IMR-90 (cell line): ENCODE data around the gene DGKH. TPM values are rescaled to one million over a fixed set of nuclear protein-coding genes. Genes with fewer than 3 reads are reported as not detected.

Experiments
- ATAC-seq: fragments of 200-7000 bp; cut with Tn5 transposase; 2 replicates; pipeline ENCODE4 v1.9.1; 2020; ENCODE audit warnings: low read depth, mild to moderate bottlenecking, moderate library complexity
- BruUV-seq: library from RNA; stranded (reverse); fragments of 400-500 nt; replicated peaks from 2 replicates; lab custom pipeline; 2021; lab: Mats Ljungman, UMichigan
- CTCF ChIA-PET: fragments of 300-600 bp; formaldehyde crosslinking; extraction: SDS; loops from one replicate; lab custom pipeline; 2021; ENCODE audit warnings: antibody characterized with exemption; lab: Yijun Ruan, JAX
- POLR2A ChIA-PET: fragments of 300-600 bp; sonication (Branson Sonifier 250); formaldehyde crosslinking; loops from one replicate; lab custom pipeline; 2022; ENCODE audit warnings: antibody characterized with exemption; ENCODE audit not compliant: unreplicated experiment; lab: Charles Lee
- DNase-seq: peaks from one replicate; pipeline ENCODE4 v3.0.0; 2013
- H2AFZ ChIP-seq: replicated peaks from 2 replicates; pipeline ENCODE3; 2013; ENCODE audit warnings: low read length, mild to moderate bottlenecking; ENCODE audit not compliant: poor library complexity
- H2AK5ac ChIP-seq: 2 replicates; pipeline ENCODE4 v1.6.1; 2013; ENCODE audit warnings: low read depth, low read length, inconsistent platforms
- H2AK9ac ChIP-seq: replicated peaks from 2 replicates; pipeline ENCODE3; 2013; ENCODE audit warnings: mild to moderate bottlenecking, low read depth, low read length, moderate library complexity; ENCODE audit not compliant: poor library complexity
- H2BK120ac ChIP-seq: 2 replicates; pipeline ENCODE4 v1.6.1; 2013; ENCODE audit warnings: low read depth, low read length, inconsistent platforms
- H2BK15ac ChIP-seq: 3 replicates; pipeline ENCODE4 v1.6.1; 2013; ENCODE audit warnings: low read depth, low read length, inconsistent platforms
- H2BK20ac ChIP-seq: 2 replicates; pipeline ENCODE4 v1.6.1; 2013; ENCODE audit warnings: low read depth, mild to moderate bottlenecking, inconsistent platforms, low read length, moderate library complexity
- H2BK5ac ChIP-seq: 2 replicates; pipeline ENCODE4 v1.6.1; 2013; ENCODE audit warnings: mild to moderate bottlenecking, low read depth, low read length, inconsistent platforms; ENCODE audit not compliant: poor library complexity, severe bottlenecking
- H3K14ac ChIP-seq: replicated peaks from 2 replicates; pipeline ENCODE4 v1.6.1; 2013; ENCODE audit warnings: low read depth, low read length, inconsistent platforms
- H3K18ac ChIP-seq: 2 replicates; pipeline ENCODE4 v1.6.1; 2013; ENCODE audit warnings: low read depth, low read length, control low read depth
- H3K23ac ChIP-seq: 2 replicates; pipeline ENCODE4 v1.6.1; 2013; ENCODE audit warnings: low read depth, low read length, inconsistent platforms
- H3K27ac ChIP-seq: 2 replicates; pipeline ENCODE4 v1.5.1; 2013; ENCODE audit warnings: mild to moderate bottlenecking, control low read depth, low read length; ENCODE audit not compliant: insufficient read depth
- H3K27me3 ChIP-seq: 2 replicates; pipeline ENCODE4 v1.6.1; 2013; ENCODE audit warnings: low read length; ENCODE audit not compliant: control insufficient read depth, insufficient read depth
- H3K36me3 ChIP-seq: 2 replicates; pipeline ENCODE4 v1.6.1; 2013; ENCODE audit warnings: low read length, mixed read lengths; ENCODE audit not compliant: control insufficient read depth, insufficient read depth
- H3K4ac ChIP-seq: 2 replicates; pipeline ENCODE4 v1.6.1; 2013; ENCODE audit warnings: low read depth, low read length, inconsistent platforms
- H3K4me1 ChIP-seq: 2 replicates; pipeline ENCODE4 v1.6.1; 2013; ENCODE audit warnings: low read length, mixed read lengths; ENCODE audit not compliant: control insufficient read depth, insufficient read depth
- H3K4me2 ChIP-seq: 2 replicates; pipeline ENCODE4 v1.6.1; 2013; ENCODE audit warnings: low read depth, mild to moderate bottlenecking, control low read depth, low read length, moderate library complexity
- H3K4me3 ChIP-seq: 2 replicates; pipeline ENCODE4 v1.5.1; 2013; ENCODE audit warnings: low read depth, mild to moderate bottlenecking, control low read depth, low read length, moderate library complexity; ENCODE audit not compliant: insufficient read depth
- H3K56ac ChIP-seq: 2 replicates; pipeline ENCODE4 v1.6.1; 2013; ENCODE audit warnings: low read length, inconsistent platforms; ENCODE audit not compliant: insufficient read depth; ENCODE audit errors: extremely low read depth
- H3K79me1 ChIP-seq, 2 experiments: 2 replicates each; pipeline ENCODE4 v1.6.1; 2013; ENCODE audit warnings: low read length in 2 of 2, inconsistent platforms in 1 of 2, low read depth in 1 of 2
- H3K9ac ChIP-seq: 2 replicates; pipeline ENCODE4 v1.6.1; 2013; ENCODE audit warnings: low read depth, low read length, control low read depth
- H3K9me1 ChIP-seq: 2 replicates; pipeline ENCODE4 v1.6.1; 2013; ENCODE audit warnings: low read length, inconsistent platforms; ENCODE audit not compliant: insufficient read depth
- H3K9me3 ChIP-seq: 2 replicates; pipeline ENCODE4 v1.6.1; 2013; ENCODE audit warnings: low read length; ENCODE audit not compliant: control insufficient read depth, insufficient read depth
- H4K20me1 ChIP-seq: 2 replicates; pipeline ENCODE4 v1.6.1; 2013; ENCODE audit warnings: low read length, inconsistent platforms; ENCODE audit not compliant: insufficient read depth
- H4K5ac ChIP-seq: 2 replicates; pipeline ENCODE4 v1.6.1; 2013; ENCODE audit warnings: mild to moderate bottlenecking, low read depth, low read length, control low read depth
- H4K8ac ChIP-seq, 2 experiments: 2 replicates each; pipeline ENCODE4 v1.6.1; 2013; ENCODE audit warnings: low read depth in 2 of 2, low read length in 2 of 2, control low read depth in 1 of 2, inconsistent platforms in 1 of 2
- H4K91ac ChIP-seq: 2 replicates; pipeline ENCODE4 v1.6.1; 2013; ENCODE audit warnings: low read depth, low read length, inconsistent platforms; ENCODE audit not compliant: insufficient read depth
- MXI1 ChIP-seq: IDR thresholded peaks from 2 replicates; pipeline ENCODE4 v1.6.1; 2012; ENCODE audit warnings: low read depth, mild to moderate bottlenecking, low read length, moderate library complexity, borderline replicate concordance
- WGBS, 2 experiments: methylation state at CpG; one replicate each; pipeline versions ENCODE4 v1.1.5 to v1.1.7; 2013; ENCODE audit warnings: missing lambda C conversion rate in 2 of 2; ENCODE audit not compliant: insufficient read length in 1 of 2; ENCODE audit errors: extremely low coverage in 2 of 2; 5-methylcytosine and 5-hydroxymethylcytosine counted together
- dilution Hi-C: fragments of 300-500 bp; cut with HindIII; formaldehyde crosslinking; loops from one replicate; pipeline ENCODE4 v1.14.3; 2018; ENCODE audit warnings: low sequenced_read_pairs; ENCODE audit not compliant: unreplicated experiment
- in situ Hi-C: fragments of 300-500 bp; cut with MboI; formaldehyde crosslinking; loops from 3 replicates; pipeline ENCODE4 v1.14.3; 2019; ENCODE audit warnings: low sequenced_read_pairs, inconsistent platforms, mixed read lengths
- intact Hi-C: fragments of 100-400 bp; cut with micrococcal nuclease; formaldehyde crosslinking; loops from 2 replicates; pipeline ENCODE4 v1.10.0; 2022
- polyA plus RNA-seq, 3 experiments: library from polyadenylated mRNA; depleted of rRNA; stranded (reverse); fragments of >200 nt; gene quantifications; 2 replicates each; pipeline ENCODE4 v1.2.3, GENCODE V29; 2012; ENCODE audit warnings: low replicate concordance in 1 of 3
- total RNA-seq: library from RNA; depleted of rRNA; stranded (reverse); fragments of >200 nt; gene quantifications from 2 replicates; pipeline ENCODE4 v1.2.3, GENCODE V29; 2012

The DGKH gene
- total and polyA plus RNA-seq, 2 of the 4 experiments (the other 2 are of a cell fraction) = 2.0 to 13.4 TPM

DNA sequence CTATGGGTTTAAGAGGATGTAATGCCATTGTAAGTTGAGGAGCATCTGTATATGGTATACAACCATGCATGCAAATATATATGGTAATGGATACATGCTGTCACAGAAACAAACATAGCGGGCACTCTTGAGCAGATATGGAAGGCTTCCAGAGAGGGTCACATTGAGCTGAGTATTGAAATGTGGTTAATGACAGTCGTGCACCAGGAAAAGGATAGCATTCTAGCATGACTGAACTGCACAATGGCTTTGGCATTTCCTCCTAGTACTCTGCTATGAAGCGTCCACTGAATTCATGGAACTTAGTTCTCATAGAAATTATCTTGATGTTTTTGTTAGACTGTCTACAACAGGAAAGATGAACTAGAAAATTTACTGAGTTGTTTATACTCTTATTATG lies 25.2 kb downstream of the DGKH start:
- H3K14ac ChIP-seq = no peak overlapping the region; the same call in 1 of the 2 replicates

More for the DNA sequence above, 25.2 kb downstream of the DGKH start:
- H3K4me2 ChIP-seq = no peak overlapping the region
- ChIA-PET POLR2A (no interaction called here), CTCF (interaction anchor here (0.6 kb wide), 1 partner anchor 781 kb away, joined by 3 read pairs; no protein-coding TSS in a partner anchor)
- H3K9ac ChIP-seq = no peak overlapping the region
- H2BK15ac ChIP-seq = no peak overlapping the region
- no peak overlapping the region for H4K91ac ChIP-seq
- no peak overlapping the region for H3K23ac ChIP-seq
- H3K4ac ChIP-seq = no peak overlapping the region
- no peak for TF ChIP-seq MXI1
- H2BK120ac ChIP-seq = no peak overlapping the region
- no peak overlapping the region for H2AK9ac ChIP-seq
- WGBS, 2 experiments = no CpG with 5 or more reads among the region's 3 CpGs
- no peak for DNase-seq
- H3K27ac ChIP-seq = no peak overlapping the region
- H2BK5ac ChIP-seq = no peak overlapping the region
- in situ Hi-C loops (no loop called here), intact Hi-C loops (no loop called here), dilution Hi-C loops (no loop called here)
- BruUV-seq = no TSS peak
- no peak overlapping the region for H2AK5ac ChIP-seq
- peaks cover 2% of the 10 kb centered on the region; the same call in 1 of the 2 replicates for H3K4me1 ChIP-seq
- no peak overlapping the region for H3K56ac ChIP-seq
- peaks cover 22 to 35% of the 10 kb centered on the region in 2 experiments for H3K79me1 ChIP-seq
- H3K18ac ChIP-seq = no peak overlapping the region
- no peak for ATAC-seq
- H3K36me3 ChIP-seq = no peaks in the 10 kb centered on the region
- H3K9me1 ChIP-seq = no peaks in the 10 kb centered on the region
- no peaks in the 10 kb centered on the region for H3K27me3 ChIP-seq
- H3K4me3 ChIP-seq = no peak overlapping the region
- no peak overlapping the region for H2BK20ac ChIP-seq
- H4K20me1 ChIP-seq = no peaks in the 10 kb centered on the region; the same call in 1 of the 2 replicates
- H2AFZ ChIP-seq = no peak overlapping the region
- no peak overlapping the region for H4K8ac ChIP-seq
- no peaks in the 10 kb centered on the region for H3K9me3 ChIP-seq
- no peak overlapping the region for H4K5ac ChIP-seq
